Measurements from ENCODE around the gene PDZD2.

The PDZD2 gene

GRCh38 chr5:32095261-32095671, 456.3 kb downstream of the PDZD2 start:
- H3K36me3 Mint-ChIP-seq = no peaks in the 10 kb centered on the region
- no peaks in the 10 kb centered on the region for H3K9me3 Mint-ChIP-seq
- H3K4me1 Mint-ChIP-seq = peaks cover 6% of the 10 kb centered on the region
- no peaks in the 10 kb centered on the region for H3K27me3 Mint-ChIP-seq
- no peak overlapping the region for H3K27ac Mint-ChIP-seq
- no peak overlapping the region for H3K4me3 Mint-ChIP-seq

DNA sequence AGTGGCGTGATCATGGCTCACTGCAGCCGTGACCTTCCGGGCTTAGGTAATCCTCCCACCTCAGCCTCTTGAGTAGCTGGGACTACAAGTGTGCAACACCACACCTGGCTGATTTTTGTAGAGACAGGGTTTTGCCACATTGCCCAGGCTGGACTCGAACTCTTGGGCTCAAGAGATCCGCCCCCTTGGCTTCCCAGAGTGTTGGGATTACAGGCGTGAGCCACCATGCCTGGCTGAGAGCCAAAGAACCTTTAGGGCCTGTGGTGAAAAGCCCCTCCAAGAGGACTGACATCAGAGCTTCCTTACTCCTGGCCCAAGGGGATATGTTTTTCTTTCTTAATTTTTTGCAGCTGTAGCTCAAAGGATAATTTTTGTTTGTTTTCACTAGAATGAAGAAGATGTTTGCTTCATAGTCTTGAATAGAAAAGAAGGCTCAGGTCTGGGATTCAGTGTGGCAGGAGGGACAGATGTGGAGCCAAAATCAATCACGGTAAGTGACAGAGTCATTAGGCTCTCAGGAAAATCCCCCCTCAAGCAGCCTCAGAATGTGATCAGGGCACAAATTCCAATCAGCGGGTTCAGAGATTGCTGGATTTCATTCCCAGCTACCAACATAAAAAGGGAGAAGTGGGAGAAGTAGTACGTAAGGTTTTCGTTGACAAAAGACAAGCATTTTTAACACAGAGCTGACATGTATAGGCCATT, 458.1 kb downstream of the PDZD2 start:
- H3K36me3 Mint-ChIP-seq = peaks cover 4% of the 10 kb centered on the region
- H3K9me3 Mint-ChIP-seq = no peaks in the 10 kb centered on the region
- H3K27me3 Mint-ChIP-seq = no peaks in the 10 kb centered on the region
- H3K4me1 Mint-ChIP-seq = peaks cover 6% of the 10 kb centered on the region
- H3K4me3 Mint-ChIP-seq = no peak overlapping the region
- H3K27ac Mint-ChIP-seq = no peak overlapping the region

DNA sequence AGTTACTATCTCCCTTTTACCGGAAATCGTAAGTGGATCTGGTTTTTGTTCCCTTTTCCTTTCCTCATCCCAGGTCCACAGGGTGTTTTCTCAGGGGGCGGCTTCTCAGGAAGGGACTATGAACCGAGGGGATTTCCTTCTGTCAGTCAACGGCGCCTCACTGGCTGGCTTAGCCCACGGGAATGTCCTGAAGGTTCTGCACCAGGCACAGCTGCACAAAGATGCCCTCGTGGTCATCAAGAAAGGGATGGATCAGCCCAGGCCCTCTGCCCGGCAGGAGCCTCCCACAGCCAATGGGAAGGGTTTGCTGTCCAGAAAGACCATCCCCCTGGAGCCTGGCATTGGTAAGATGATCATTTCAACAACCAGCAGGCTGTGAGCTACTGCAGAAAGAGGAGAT, 459.4 kb downstream of the PDZD2 start:
- Mint-ChIP-seq H3K9me3 (no peaks in the 10 kb centered on the region), H3K4me3 (no peak overlapping the region), H3K27me3 (no peaks in the 10 kb centered on the region), H3K36me3 (peaks cover 4% of the 10 kb centered on the region), H3K4me1 (peaks cover 2% of the 10 kb centered on the region), H3K27ac (no peak overlapping the region)

- Mint-ChIP-seq H3K9me3 (no peaks in the 10 kb centered on the region), H3K27me3 (no peaks in the 10 kb centered on the region), H3K4me3 (no peak overlapping the region), H3K27ac (no peak overlapping the region), H3K36me3 (peaks cover 6% of the 10 kb centered on the region), H3K4me1 (no peaks in the 10 kb centered on the region)
Observed at GRCh38 chr5:32098890-32099310, 460.0 kb downstream of the PDZD2 start.

DNA sequence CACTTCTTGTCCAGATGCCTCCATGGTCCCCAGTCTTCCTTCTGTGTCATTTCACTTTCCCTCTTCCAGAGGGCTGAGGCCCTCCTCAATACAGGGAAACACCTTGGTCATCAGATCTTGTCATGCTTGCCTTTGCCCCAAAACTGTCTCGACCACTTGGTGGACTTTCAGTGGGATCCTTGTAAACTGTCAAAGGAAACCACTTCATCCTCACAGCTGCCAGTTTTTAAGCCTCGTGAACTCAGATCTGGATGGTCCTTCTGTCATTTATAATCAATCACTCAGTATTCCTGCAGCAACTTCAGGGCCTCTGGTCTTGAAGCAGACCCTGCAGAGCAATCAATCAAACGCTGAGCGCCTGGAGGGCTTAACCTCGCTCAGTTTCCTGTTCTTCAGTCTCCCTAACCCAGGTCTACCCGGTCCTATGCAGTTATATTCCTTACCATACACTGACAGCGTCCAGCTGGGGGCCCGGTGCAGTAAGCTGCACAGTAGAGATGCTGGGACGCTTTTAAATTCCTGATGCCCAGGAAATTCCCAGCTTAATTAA, 460.6 kb downstream of the PDZD2 start:
- no peaks in the 10 kb centered on the region for H3K4me1 Mint-ChIP-seq
- H3K9me3 Mint-ChIP-seq = no peaks in the 10 kb centered on the region
- H3K4me3 Mint-ChIP-seq = no peak overlapping the region
- H3K27me3 Mint-ChIP-seq = no peaks in the 10 kb centered on the region
- H3K27ac Mint-ChIP-seq = no peak overlapping the region
- peaks cover 6% of the 10 kb centered on the region for H3K36me3 Mint-ChIP-seq

- Mint-ChIP-seq H3K27me3 (no peaks in the 10 kb centered on the region), H3K27ac (no peak overlapping the region), H3K4me1 (no peaks in the 10 kb centered on the region), H3K4me3 (no peak overlapping the region), H3K36me3 (peaks cover 6% of the 10 kb centered on the region), H3K9me3 (no peaks in the 10 kb centered on the region)
Observed at GRCh38 chr5:32100230-32100629, 461.3 kb downstream of the PDZD2 start.

- H3K36me3 Mint-ChIP-seq = peaks cover 6% of the 10 kb centered on the region
- peak overlapping the region; percentile 18 for H3K27ac Mint-ChIP-seq
- H3K4me3 Mint-ChIP-seq = no peak overlapping the region
- H3K9me3 Mint-ChIP-seq = no peaks in the 10 kb centered on the region
- H3K4me1 Mint-ChIP-seq = no peaks in the 10 kb centered on the region
- no peaks in the 10 kb centered on the region for H3K27me3 Mint-ChIP-seq
Observed at GRCh38 chr5:32100691-32101302, 461.9 kb downstream of the PDZD2 start.

- Mint-ChIP-seq H3K4me1 (no peaks in the 10 kb centered on the region), H3K27me3 (no peaks in the 10 kb centered on the region), H3K36me3 (peaks cover 6% of the 10 kb centered on the region), H3K4me3 (no peak overlapping the region), H3K27ac (peak overlapping the region; percentile 26), H3K9me3 (no peaks in the 10 kb centered on the region)
Observed at GRCh38 chr5:32102254-32102986, 463.5 kb downstream of the PDZD2 start.

- Mint-ChIP-seq H3K4me1 (no peaks in the 10 kb centered on the region), H3K36me3 (peaks cover 6% of the 10 kb centered on the region), H3K27ac (no peak overlapping the region), H3K27me3 (no peaks in the 10 kb centered on the region), H3K9me3 (no peaks in the 10 kb centered on the region), H3K4me3 (no peak overlapping the region)
Observed at GRCh38 chr5:32103521-32103920, 464.6 kb downstream of the PDZD2 start.

DNA sequence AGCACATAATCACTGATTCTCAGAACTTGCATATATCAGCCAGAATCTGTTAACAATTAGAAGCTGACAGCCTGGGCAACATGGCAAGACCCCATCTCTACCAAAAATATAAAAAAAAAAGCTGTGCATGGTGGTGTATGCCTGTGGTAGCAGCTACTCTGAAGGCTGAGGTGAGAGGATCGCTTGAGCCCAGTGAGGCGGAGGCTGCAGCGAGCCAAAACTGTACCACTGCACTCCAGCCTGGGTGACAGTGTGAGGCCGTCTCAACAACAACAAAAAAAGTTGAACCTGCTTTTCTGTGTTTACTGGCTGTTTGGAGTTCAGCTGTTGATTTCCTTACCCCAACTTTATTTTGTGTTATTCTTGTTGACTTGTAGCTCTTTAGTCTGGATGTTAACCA, 468.4 kb downstream of the PDZD2 start:
- Mint-ChIP-seq H3K27ac (no peak overlapping the region), H3K4me1 (no peaks in the 10 kb centered on the region), H3K4me3 (no peak overlapping the region), H3K27me3 (no peaks in the 10 kb centered on the region), H3K9me3 (no peaks in the 10 kb centered on the region), H3K36me3 (peaks cover 7% of the 10 kb centered on the region)

- no peaks in the 10 kb centered on the region for H3K27me3 Mint-ChIP-seq
- H3K27ac Mint-ChIP-seq = no peak overlapping the region
- H3K9me3 Mint-ChIP-seq = no peaks in the 10 kb centered on the region
- peaks cover 10% of the 10 kb centered on the region for H3K36me3 Mint-ChIP-seq
- H3K4me1 Mint-ChIP-seq = no peaks in the 10 kb centered on the region
- H3K4me3 Mint-ChIP-seq = no peak overlapping the region
Observed at GRCh38 chr5:32108167-32108566, 469.2 kb downstream of the PDZD2 start.

DNA sequence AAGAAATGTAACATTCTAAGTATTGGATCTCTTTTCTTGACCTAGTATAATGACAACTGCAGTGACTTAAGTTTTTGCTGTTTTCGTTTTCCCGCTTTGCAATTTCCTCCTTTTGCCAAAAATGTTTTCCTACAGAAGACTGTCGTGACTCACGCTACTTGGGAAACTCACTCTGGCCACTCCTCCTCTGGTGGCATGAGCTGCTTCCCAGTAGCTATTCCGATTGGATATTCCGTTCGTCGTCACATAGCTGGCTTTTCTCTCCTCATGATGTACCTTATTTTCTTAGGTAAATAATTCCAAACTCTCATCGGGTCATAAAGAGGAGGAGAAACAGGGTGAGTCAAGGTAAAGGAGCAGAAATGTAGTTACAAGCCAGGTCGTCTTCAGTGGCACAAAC, 470.3 kb downstream of the PDZD2 start:
- Mint-ChIP-seq H3K36me3 (peaks cover 8% of the 10 kb centered on the region), H3K4me3 (no peak overlapping the region), H3K4me1 (no peaks in the 10 kb centered on the region), H3K9me3 (no peaks in the 10 kb centered on the region), H3K27ac (peak overlapping the region; percentile 2), H3K27me3 (no peaks in the 10 kb centered on the region)

- Mint-ChIP-seq H3K9me3 (no peaks in the 10 kb centered on the region), H3K27ac (no peak overlapping the region), H3K27me3 (no peaks in the 10 kb centered on the region), H3K36me3 (peaks cover 8% of the 10 kb centered on the region), H3K4me3 (no peak overlapping the region), H3K4me1 (peaks cover 2% of the 10 kb centered on the region)
Observed at GRCh38 chr5:32110111-32110696, 471.3 kb downstream of the PDZD2 start.

GRCh38 chr5:32115985-32116384, 477.1 kb downstream of the PDZD2 start:
- Mint-ChIP-seq H3K9me3 (no peaks in the 10 kb centered on the region), H3K27me3 (no peaks in the 10 kb centered on the region), H3K36me3 (peaks cover 25% of the 10 kb centered on the region), H3K27ac (peak overlapping the region; percentile 80), H3K4me3 (peak overlapping the region; percentile 34), H3K4me1 (peaks cover 40% of the 10 kb centered on the region)

DNA sequence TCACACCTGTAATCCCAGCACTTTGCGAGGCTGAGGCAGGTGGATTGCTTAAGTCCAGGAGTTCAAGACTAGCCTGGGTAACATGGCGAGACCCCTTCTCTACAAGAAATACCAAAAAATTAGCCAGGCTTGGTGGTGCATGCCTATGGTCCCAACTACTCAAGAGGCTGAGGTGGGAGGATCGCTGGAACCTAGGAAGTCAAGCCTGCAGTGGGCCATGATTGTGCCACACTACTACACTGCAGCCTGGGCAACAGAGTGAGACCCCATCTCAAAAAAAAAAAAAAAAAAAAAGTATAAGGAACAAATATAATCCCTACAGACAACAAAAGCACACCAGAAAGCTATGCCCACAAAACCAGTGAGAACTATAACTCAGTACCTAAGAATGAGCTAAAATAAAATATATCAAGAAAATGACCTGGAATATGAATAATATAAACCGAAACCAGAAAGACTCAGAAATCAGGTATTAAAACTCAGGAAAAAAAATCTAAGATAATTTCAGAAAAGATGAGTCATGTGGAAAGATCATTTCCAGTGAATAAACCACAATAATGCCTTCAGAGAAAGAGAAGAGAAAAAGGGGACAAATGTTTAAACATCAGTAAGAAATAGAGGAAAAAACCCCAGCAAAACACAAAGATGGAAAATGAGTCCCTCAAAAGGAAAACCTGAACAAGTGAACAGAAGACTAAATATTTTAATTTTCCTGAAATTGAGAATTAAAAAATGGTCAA, 477.8 kb downstream of the PDZD2 start:
- Mint-ChIP-seq H3K36me3 (peaks cover 28% of the 10 kb centered on the region), H3K4me3 (peak overlapping the region; percentile 77), H3K4me1 (peaks cover 45% of the 10 kb centered on the region), H3K9me3 (no peaks in the 10 kb centered on the region), H3K27me3 (no peaks in the 10 kb centered on the region), H3K27ac (peak overlapping the region; percentile 70)
